SU-DHL-6 (cell line): ENCODE results near the gene NOL8.

ENCODE experiments used
- CTCF ChIP-seq: fragments of 200-600 bp; sonication (generic); IDR thresholded peaks from one replicate; pipeline ENCODE4 v1.5.1; 2017; ENCODE audit warnings: antibody characterized with exemption, mild to moderate bottlenecking, low read length, moderate library complexity; ENCODE audit not compliant: insufficient read depth, poor library complexity, severe bottlenecking
- EZH2phosphoT487 ChIP-seq: fragments of 200-600 bp; sonication (generic), shearing (Covaris generic); conservative IDR thresholded peaks from 2 replicates; pipeline ENCODE4 v1.6.1; 2018; ENCODE audit warnings: mild to moderate bottlenecking, antibody characterized with exemption, low read length, moderate library complexity, mixed read lengths

- TF ChIP-seq CTCF (no peak), EZH2phosphoT487 (no peak)
These were observed 43.9 kb upstream of the NOL8 start for GRCh38 chr9:92369075-92369474.
